ENCODE data around the gene NISCH. TPM values are rescaled to one million over a fixed set of nuclear protein-coding genes. Genes with fewer than 3 reads are reported as not detected.

NISCH gene
- total RNA-seq, 1 experiment from 2014 or later, result 63.4 TPM

DNA sequence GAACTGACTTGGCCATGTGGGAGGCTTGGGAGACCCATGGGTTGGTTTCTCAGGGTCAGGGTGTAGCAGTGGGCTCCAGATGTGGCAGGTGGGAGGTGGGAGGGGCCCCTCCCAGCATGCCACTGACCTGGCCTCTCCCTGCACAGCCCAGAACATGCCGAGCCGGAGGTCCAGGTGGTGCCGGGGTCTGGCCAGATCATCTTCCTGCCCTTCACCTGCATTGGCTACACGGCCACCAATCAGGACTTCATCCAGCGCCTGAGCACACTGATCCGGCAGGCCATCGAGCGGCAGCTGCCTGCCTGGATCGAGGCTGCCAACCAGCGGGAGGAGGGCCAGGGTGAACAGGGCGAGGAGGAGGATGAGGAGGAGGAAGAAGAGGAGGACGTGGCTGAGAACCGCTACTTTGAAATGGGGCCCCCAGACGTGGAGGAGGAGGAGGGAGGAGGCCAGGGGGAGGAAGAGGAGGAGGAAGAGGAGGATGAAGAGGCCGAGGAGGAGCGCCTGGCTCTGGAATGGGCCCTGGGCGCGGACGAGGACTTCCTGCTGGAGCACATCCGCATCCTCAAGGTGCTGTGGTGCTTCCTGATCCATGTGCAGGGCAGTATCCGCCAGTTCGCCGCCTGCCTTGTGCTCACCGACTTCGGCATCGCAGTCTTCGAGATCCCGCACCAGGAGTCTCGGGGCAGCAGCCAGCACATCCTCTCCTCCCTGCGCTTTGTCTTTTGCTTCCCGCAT, 31.8 kb downstream of the NISCH start:
- TF ChIP-seq TCF7L2 (IDR thresholded peaks at IDR 0.05; ENCODE audit: low read depth, low read length) (no peak), POLR2AphosphoS5 (IDR thresholded peaks at IDR 0.05; ENCODE audit: low read depth, low read length) (no peak), REST (IDR thresholded peaks at IDR 0.05; ENCODE audit: insufficient read depth in 1 of 2, low read depth in 2 of 2, low read length in 1 of 2) (no peak), CTCF (IDR thresholded peaks at IDR 0.05) (no peak), SIN3A (IDR thresholded peaks at IDR 0.05; ENCODE audit: borderline replicate concordance, insufficient read depth, low read depth, low read length) (no peak)
- no peaks in the 10 kb centered on the region for H3K9me3 ChIP-seq (ENCODE audit: control insufficient read depth, insufficient read depth, low read depth, low read length)
- H3K4me3 ChIP-seq (ENCODE audit: low read depth in 2 of 2, low read length in 2 of 2), result no peak overlapping the region
- POLR2A ChIA-PET, result no interaction called here
- no peaks in the 10 kb centered on the region for H3K4me1 ChIP-seq (ENCODE audit: control insufficient read depth, insufficient read depth, low read length)
- no peaks in the 10 kb centered on the region for H3K36me3 ChIP-seq (ENCODE audit: control insufficient read depth, insufficient read depth, low read length)
- no TSS peak for BruUV-seq (replicated peaks)
- ATAC-seq, result no peak
- CTCF ChIA-PET, result no interaction called here
- no peak for DNase-seq (ENCODE audit: low read depth, low spot score)
- no peak overlapping the region for H3K27ac ChIP-seq (ENCODE audit: low read length)
- intact Hi-C loops (cut with micrococcal nuclease; ENCODE audit: unreplicated experiment), result no loop called here
- in situ Hi-C loops (cut with HindIII; ENCODE audit: low pct_unique_long_range_greater_than_20kb, low sequenced_read_pairs), result no loop called here
- no peaks in the 10 kb centered on the region for H3K27me3 ChIP-seq (ENCODE audit: control insufficient read depth, insufficient read depth, low read length)

DNA sequence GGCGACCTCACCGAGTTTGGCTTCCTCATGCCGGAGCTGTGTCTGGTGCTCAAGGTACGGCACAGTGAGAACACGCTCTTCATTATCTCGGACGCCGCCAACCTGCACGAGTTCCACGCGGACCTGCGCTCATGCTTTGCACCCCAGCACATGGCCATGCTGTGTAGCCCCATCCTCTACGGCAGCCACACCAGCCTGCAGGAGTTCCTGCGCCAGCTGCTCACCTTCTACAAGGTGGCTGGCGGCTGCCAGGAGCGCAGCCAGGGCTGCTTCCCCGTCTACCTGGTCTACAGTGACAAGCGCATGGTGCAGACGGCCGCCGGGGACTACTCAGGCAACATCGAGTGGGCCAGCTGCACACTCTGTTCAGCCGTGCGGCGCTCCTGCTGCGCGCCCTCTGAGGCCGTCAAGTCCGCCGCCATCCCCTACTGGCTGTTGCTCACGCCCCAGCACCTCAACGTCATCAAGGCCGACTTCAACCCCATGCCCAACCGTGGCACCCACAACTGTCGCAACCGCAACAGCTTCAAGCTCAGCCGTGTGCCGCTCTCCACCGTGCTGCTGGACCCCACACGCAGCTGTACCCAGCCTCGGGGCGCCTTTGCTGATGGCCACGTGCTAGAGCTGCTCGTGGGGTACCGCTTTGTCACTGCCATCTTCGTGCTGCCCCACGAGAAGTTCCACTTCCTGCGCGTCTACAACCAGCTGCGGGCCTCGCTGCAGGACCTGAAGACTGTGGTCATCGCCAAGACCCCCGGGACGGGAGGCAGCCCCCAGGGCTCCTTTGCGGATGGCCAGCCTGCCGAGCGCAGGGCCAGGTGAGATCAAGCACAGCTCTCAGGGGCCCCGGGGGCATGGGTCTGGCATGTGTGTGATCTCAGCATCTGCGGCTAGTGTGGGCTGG, 32.6 kb downstream of the NISCH start:
- intact Hi-C loops (cut with micrococcal nuclease; ENCODE audit: unreplicated experiment), result no loop called here
- Histone ChIP-seq H3K27ac (ENCODE audit: low read length) (no peak overlapping the region), H3K27me3 (ENCODE audit: control insufficient read depth, insufficient read depth, low read length) (no peaks in the 10 kb centered on the region), H3K36me3 (ENCODE audit: control insufficient read depth, insufficient read depth, low read length) (no peaks in the 10 kb centered on the region), H3K4me3 (ENCODE audit: low read depth in 2 of 2, low read length in 2 of 2) (no peak overlapping the region), H3K4me1 (ENCODE audit: control insufficient read depth, insufficient read depth, low read length) (no peaks in the 10 kb centered on the region), H3K9me3 (ENCODE audit: control insufficient read depth, insufficient read depth, low read depth, low read length) (no peaks in the 10 kb centered on the region)
- DNase-seq (ENCODE audit: low read depth, low spot score) (no peak), ATAC-seq (no peak)
- ChIA-PET CTCF (no interaction called here), POLR2A (no interaction called here)
- in situ Hi-C loops (cut with HindIII; ENCODE audit: low pct_unique_long_range_greater_than_20kb, low sequenced_read_pairs), result no loop called here
- no peak for TF ChIP-seq SIN3A (IDR thresholded peaks at IDR 0.05; ENCODE audit: borderline replicate concordance, insufficient read depth, low read depth, low read length)
- TF ChIP-seq POLR2AphosphoS5 (IDR thresholded peaks at IDR 0.05; ENCODE audit: low read depth, low read length), result no peak
- BruUV-seq (replicated peaks), result no TSS peak

All from Panc1 (cell line).